ENCODE data around the gene DRC7. TPM values are rescaled to one million over a fixed set of nuclear protein-coding genes. Genes with fewer than 3 reads are reported as not detected.
A peak's percentile ranks its signal among the peaks of the same experiment; 100 is the strongest.

Gene DRC7
- total and polyA plus RNA-seq, 9 of the 15 experiments (the other 6 are each of a cell fraction or from before 2014, with no cell fraction given): 0.04 to 0.33 (median 0.12) TPM; not detected in 3

GRCh38 chr16:57687363-57687929, 7.2 kb upstream of the DRC7 start (continued):
- no peak for TF ChIP-seq SPI1 (IDR thresholded peaks at IDR 0.05; ENCODE audit: borderline replicate concordance, low read depth, low read length)
- no peak for TF ChIP-seq THRB (CRISPR knock-in tag; conservative IDR thresholded peaks at IDR 0.05)
- 0 out of 2 replicates have a peak, but pooled peaks have one; percentile 9 for TF ChIP-seq TCF3 (CRISPR knock-in tag; IDR thresholded peaks at IDR 0.05)
- peak; percentile 52 for TF ChIP-seq NFE2L1 (tag; IDR thresholded peaks at IDR 0.05; ENCODE audit: borderline replicate concordance, low read depth)
- no peak for TF ChIP-seq SAFB (IDR thresholded peaks at IDR 0.05; ENCODE audit: borderline replicate concordance, low read depth, low read length)
- TF ChIP-seq POLR2A (conservative IDR thresholded peaks at IDR 0.05): no peak
- no peak for TF ChIP-seq HDAC3 (IDR thresholded peaks at IDR 0.05; ENCODE audit: borderline replicate concordance, partially characterized antibody)
- peak; percentile 68; the same call in 1 of the 2 replicates for TF ChIP-seq CEBPG (CRISPR knock-in tag; IDR thresholded peaks at IDR 0.05)
- peak in 1 of 2 experiments; percentile 75; a peak in 2 of 4 replicates for TF ChIP-seq CEBPG (tag; conservative IDR thresholded peaks at IDR 0.05 in 1 of 2, IDR thresholded peaks at IDR 0.05 in 1 of 2)
- TF ChIP-seq MEF2A (IDR thresholded peaks at IDR 0.05; ENCODE audit: control insufficient read depth, low read depth, low read length): no peak
- TF ChIP-seq TRIM24 (IDR thresholded peaks at IDR 0.05): peak in 1 of 2 experiments; percentile 66; a peak in 2 of 4 replicates
- TF ChIP-seq, protein P1, sequence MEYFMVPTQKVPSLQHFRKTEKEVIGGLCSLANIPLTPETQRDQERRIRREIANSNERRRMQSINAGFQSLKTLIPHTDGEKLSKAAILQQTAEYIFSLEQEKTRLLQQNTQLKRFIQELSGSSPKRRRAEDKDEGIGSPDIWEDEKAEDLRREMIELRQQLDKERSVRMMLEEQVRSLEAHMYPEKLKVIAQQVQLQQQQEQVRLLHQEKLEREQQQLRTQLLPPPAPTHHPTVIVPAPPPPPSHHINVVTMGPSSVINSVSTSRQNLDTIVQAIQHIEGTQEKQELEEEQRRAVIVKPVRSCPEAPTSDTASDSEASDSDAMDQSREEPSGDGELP (CRISPR knock-in tag; IDR thresholded peaks at IDR 0.05; ENCODE audit: borderline replicate concordance): no peak
- no peak for TF ChIP-seq KDM2B (CRISPR knock-in tag; IDR thresholded peaks at IDR 0.05)
- peak; percentile 94 for TF ChIP-seq CEBPB (tag; IDR thresholded peaks at IDR 0.05)
